ENCODE results near the gene DNAJC4. TPM values are rescaled to one million over a fixed set of nuclear protein-coding genes. Genes with fewer than 3 reads are reported as not detected.

The DNAJC4 gene
- polyA plus RNA-seq, 1 donor, result 66.2 TPM

- DNase-seq, result no peak
These were observed 29.3 kb downstream of the DNAJC4 start for GRCh38 chr11:64259533-64260067.

- DNase-seq, result no peak
These were observed 29.9 kb downstream of the DNAJC4 start for GRCh38 chr11:64260147-64260708.

DNA sequence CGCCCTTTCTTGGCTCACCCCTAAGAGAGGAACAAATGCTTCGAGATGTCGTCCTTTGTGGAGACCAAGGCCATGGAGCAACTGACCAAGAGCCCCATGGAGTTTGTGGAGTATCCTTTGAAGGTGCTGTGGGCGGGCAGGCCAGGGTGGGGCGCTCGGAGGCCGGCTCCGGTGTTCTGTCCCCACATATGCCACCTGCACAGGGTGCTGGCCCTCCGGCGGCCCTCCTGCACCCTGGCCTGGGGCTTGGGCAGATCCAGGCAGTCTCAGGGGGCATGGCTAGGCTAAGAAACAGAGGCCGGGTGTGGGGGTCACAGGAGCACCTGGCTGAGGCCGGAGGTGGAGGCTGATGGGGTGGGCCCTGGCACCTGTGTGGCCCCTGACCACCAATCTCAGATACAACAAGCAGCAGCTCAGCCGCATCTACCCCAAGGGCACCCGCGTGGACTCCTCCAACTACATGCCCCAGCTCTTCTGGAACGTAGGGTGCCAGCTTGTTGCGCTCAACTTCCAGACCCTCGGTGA, 31.3 kb downstream of the DNAJC4 start:
- DNase-seq, result no peak

- no peak for DNase-seq
These were observed 32.1 kb downstream of the DNAJC4 start for GRCh38 chr11:64262271-64263002.

GRCh38 chr11:64263021-64263946, 32.9 kb downstream of the DNAJC4 start:
- DNase-seq, result no peak

GRCh38 chr11:64263947-64264317, 33.6 kb downstream of the DNAJC4 start:
- DNase-seq, result no peak

DNA sequence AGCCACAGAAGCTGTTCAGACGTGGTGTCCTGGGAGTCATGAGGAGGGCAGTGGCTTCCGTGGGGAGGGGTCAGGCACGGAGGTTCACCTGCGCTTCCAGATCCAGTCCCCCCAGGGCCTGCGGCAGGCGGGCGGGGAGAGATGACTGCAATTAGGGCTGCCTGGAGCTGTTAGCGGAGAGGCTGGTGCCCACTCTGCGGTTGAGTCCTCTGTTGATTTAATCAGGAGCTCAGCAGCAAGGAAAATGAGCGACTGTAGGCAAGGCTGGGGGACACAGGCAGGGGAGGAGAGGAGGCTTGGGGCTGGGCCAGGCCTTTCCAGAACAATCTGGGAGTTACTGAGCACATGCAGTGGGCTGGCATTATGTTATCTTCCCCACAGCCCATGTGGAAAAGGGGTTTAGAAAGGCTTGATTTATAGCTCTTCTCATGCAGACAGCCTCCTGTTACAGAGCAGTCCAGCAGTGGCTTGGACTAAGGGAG, 34.1 kb downstream of the DNAJC4 start:
- no peak for DNase-seq

DNA sequence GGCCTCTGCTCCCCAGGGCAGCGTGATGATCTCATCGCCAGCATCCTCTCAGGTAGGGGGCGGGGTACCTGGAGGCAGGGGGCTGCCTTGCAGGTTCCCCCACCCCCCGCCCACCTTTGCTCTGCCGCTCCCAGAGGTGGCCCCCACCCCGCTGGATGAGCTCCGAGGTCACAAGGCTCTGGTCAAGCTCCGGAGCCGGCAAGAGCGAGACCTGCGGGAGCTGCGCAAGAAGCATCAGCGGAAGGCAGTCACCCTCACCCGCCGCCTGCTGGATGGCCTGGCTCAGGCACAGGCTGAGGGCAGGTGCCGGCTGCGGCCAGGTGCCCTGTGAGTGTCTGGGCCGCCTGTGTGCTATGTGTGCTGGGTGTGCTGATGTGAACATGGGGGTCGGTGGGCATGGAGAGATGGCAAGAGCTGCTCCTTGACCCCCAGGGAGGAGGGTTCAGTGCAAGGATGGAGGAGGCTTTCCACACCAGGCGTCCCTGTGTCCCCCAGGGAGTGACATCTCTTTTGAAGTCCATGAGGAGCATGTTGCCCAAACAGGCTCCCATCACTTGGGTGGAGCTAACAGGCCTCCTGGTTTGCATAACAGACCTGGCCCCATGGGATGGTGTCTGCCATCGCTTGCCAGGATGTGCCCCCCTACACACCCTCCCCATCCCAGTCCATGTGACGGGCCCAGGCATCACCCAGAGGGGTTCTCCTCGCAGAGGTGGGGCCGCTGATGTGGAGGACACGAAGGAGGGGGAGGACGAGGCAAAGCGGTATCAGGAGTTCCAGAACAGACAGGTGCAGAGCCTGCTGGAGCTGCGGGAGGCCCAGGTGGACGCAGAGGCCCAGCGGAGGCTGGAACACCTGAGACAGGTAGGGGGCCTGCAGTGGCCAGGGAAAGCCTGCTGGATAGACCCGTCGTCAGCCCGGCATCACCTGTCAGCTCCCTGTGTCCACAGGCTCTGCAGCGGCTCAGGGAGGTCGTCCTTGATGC, 35.1 kb downstream of the DNAJC4 start:
- DNase-seq, result no peak

GRCh38 chr11:64266339-64266738, 36.0 kb downstream of the DNAJC4 start:
- no peak for DNase-seq

DNA sequence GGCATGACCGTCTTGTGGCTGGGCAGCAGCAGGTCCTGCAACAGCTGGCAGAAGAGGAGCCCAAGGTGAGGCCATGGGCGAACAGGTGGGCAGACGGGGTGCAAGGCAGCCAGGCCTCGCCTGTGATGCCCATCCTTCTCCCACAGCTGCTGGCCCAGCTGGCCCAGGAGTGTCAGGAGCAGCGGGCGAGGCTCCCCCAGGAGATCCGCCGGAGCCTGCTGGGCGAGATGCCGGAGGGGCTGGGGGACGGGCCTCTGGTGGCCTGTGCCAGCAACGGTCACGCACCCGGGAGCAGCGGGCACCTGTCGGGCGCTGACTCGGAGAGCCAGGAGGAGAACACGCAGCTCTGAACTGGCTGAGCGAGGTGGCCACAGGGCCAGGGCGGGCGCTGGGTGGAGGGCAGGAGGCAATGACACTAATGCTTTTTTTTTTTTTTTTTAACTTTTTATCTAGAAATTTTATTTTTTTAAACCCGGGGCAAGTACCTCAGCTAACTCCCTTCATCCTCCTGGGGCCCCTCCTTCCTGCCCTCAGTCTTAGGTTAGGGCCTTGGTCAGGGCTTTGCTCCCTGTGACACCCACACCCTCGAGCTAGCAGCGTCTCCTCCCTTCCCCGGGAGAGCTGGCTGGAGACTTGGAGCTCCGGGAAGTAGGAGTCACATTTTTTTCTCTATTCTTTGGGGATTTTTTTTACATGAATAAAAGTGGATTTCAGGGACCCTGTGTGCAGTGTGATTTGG, 37.0 kb downstream of the DNAJC4 start:
- no peak for DNase-seq

DNA sequence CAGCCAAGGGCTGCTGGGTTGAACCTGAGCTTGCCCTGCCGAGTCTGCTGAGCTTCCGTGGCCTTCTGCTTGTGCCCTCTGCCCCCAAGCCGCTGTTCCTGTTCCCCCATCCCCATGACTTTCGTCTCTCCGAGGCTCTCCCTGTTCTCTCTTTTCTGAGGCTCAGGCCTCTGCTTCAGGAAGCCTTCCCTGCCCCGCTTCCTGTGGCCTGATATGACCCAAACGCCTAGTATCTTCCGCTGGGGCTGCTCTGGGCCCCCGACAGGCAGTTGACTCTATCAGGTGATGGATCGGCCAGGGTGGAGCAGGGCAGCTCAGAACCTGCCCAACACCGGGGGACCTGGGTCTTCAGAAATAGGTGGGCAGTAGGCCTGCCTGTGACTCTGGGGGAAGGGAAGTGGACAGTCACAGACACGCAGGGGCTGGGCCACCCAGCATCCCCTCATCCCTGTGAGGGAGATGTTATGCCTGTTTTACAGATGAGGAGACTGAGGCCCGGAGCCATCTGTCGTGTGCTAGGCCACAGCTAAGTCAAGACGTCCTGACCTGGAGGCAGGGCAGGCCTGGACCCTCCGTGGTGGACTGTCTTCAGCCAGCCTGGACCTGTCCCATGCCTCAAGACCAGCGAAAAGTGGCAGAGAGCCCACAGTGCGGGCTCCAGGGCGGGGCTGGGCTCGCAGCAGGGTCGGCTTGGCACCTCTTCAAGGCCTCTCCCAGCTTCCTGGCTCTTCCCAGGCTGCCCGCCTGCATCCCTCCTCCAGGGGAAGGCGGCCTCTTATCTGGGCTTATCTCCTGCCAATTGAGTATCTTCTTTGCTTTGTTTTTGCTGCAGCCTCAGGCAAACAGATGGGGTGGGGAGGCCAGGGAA, 37.9 kb downstream of the DNAJC4 start:
- DNase-seq, result no peak

- no peak for DNase-seq
These were observed 38.7 kb downstream of the DNAJC4 start for GRCh38 chr11:64268893-64269539.

DNA sequence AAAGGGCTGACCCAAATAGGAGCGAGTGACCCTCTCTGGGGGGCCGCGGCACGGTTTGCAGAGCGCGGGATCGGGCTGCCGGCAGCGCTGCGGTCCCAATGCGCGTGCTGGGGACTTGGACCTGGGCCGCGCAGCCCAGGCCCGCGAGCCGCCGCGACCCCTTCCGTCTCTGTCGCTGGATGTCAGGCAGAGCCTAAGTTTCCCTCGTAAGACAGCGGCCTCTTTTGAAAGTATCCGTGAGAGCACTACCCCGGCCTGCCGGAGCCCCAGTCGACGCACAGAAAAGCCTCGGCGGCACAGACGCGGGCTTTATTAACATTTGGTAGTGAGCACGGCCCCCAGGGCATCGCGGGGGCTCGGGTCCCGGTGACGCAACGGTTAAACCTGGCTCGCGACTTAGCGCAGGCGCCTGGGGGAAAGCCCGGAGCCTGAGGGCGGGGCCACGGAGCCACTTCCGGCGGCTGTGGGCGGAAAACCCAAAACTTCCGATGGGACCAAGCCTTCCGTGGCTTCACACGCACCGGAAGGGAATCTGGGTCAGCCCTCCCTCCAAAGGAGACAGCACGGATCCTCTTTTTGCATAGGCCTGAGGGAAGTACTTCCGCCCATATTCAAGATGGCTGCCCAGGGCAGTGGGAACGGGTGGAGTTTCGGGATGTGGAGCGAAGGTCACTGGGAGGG, 39.3 kb downstream of the DNAJC4 start:
- DNase-seq, result peak; percentile 99

GRCh38 chr11:64275031-64275800, 44.9 kb downstream of the DNAJC4 start:
- no peak for DNase-seq

DNA sequence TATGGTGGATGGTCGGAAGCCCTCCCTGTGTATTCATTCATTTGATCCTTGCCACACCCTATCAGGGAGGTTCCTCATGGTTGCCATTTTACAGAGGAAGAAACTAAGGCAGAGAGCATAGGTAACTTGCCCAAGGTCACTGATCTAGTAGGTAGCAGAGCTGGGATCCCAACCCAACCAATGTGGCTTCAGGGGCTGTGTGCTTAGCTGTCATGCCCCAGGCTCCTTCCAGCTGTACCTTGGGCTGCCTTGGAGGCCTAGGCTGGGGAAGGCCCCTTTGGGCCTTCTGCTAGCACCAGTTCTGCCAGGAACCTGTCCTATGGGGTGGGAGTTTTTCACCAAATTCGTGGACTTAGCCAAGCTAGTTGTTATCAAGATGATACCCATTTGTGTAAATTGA, 45.5 kb downstream of the DNAJC4 start:
- no peak for DNase-seq

DNA sequence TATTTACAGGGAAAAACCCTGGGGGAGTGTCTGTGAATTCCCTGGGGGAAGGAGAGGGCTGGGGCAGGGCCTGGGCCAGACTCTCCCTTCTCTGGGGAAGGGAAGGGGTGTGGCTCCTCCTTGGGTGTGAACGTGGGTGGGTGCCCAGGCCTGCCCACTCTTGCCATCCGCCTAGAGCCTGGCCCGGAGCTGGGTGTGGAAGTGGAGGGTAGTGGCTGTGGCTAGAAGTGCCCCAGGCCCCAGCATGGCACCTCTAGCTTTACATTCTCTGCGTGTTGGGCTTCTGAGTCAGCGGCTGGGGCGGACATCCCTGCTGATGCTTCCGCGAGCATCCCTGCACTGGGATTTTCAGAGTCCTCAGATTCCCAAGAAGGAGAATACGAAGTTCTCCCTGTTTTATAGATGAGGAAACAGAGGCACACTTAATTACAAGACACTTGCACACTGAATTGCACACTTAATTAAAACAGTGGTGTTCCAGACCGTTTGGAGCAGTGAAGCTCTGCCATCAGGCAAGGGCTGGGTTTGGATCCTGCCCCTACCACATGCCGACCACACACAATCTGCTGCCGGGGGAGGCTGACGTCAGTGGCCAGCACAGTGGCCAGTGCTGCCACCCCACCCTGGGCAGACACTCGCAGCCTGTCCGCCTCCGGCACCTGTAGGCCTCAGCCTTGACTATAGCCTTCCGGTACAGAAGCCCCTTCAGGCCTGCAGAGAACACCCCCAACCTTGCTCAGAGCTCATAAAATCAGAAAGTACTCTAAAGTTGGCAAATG, 46.5 kb downstream of the DNAJC4 start:
- DNase-seq, result no peak

Measured in hindlimb muscle (tissue), 1 donor.